Spinal cord (tissue), 10 donors: ENCODE results near the gene PRSS50. TPM values are rescaled to one million over a fixed set of nuclear protein-coding genes. Genes with fewer than 3 reads are reported as not detected.

ENCODE experiments used
- DNase-seq, 6 donors: peaks; one replicate each; pipeline versions ENCODE4 v3.0.0 to v3.0.0-alpha.2; 2013 to 2015; ENCODE audit warnings: low spot score in 6 of 6, low read depth in 4 of 6
- H3K27ac ChIP-seq: one replicate; pipeline ENCODE4 v1.5.1; 2013; ENCODE audit warnings: low read depth, low read length, control low read depth
- H3K27me3 ChIP-seq: one replicate; pipeline ENCODE4 v1.6.1; 2013; ENCODE audit warnings: low read length; ENCODE audit not compliant: control insufficient read depth, insufficient read depth
- H3K36me3 ChIP-seq: one replicate; pipeline ENCODE4 v1.6.1; 2013; ENCODE audit warnings: low read length; ENCODE audit not compliant: control insufficient read depth, insufficient read depth
- H3K4me1 ChIP-seq: one replicate; pipeline ENCODE4 v1.6.1; 2013; ENCODE audit warnings: low read length; ENCODE audit not compliant: control insufficient read depth, insufficient read depth
- H3K4me3 ChIP-seq: one replicate; pipeline ENCODE4 v1.5.1; 2013; ENCODE audit warnings: low read depth, low read length, control low read depth
- H3K9me3 ChIP-seq: one replicate; pipeline ENCODE4 v1.6.1; 2013; ENCODE audit warnings: low read length; ENCODE audit not compliant: control insufficient read depth, insufficient read depth
- WGBS: methylation state at CpG from one replicate; pipeline ENCODE4 v1.1.5; 2013; ENCODE audit warnings: missing lambda C conversion rate; ENCODE audit not compliant: insufficient coverage; 5-methylcytosine and 5-hydroxymethylcytosine counted together
- polyA plus RNA-seq, 2 donors: library from polyadenylated mRNA; unstranded; fragments of 120-200 nt; gene quantifications; one replicate each; pipeline ENCODE4 v1.2.1, GENCODE V29; 2013; ENCODE audit not compliant: insufficient read length in 2 of 2
- total RNA-seq, 2 donors: library from RNA; depleted of rRNA in 1 of 2; stranded (reverse); fragments of 120-200 nt in 1 of 2; fragments of >200 nt in 1 of 2; gene quantifications; one replicate each; pipeline versions ENCODE4 v1.2.3 to v1.2.4, GENCODE V29; 2013 to 2014
- donor health status: healthy.

PRSS50 gene
- total and polyA plus RNA-seq, 4 donors, result 0.33 to 0.59 (median 0.50) TPM; not detected in 1

DNA sequence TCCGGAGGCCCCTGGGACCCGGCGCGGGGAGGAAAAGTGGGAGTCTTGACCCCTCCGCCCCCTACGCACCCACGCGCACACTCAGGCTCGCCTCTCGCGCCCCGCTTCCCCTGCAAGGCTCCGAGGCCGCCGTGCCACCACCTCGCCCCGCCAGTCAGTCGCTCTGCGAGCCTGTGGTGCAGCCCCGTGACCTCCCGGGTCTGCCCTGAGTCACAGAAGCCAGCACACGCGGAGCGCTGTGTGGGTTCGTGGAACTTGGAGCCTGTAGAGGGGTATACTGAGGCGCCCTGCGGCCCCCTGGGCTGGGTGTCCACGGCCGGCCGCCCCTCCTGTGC lies 23.8 kb downstream of the PRSS50 start:
- WGBS, result 27% methylated on average over 25 of the region's 30 CpGs
- H3K36me3 ChIP-seq, result no peaks in the 10 kb centered on the region
- DNase-seq, result no peak
- H3K27ac ChIP-seq, result no peak overlapping the region
- peaks cover 51% of the 10 kb centered on the region for H3K4me1 ChIP-seq
- peaks cover 22% of the 10 kb centered on the region for H3K27me3 ChIP-seq
- H3K9me3 ChIP-seq, result no peaks in the 10 kb centered on the region
- H3K4me3 ChIP-seq, result peak overlapping the region; percentile 50

DNA sequence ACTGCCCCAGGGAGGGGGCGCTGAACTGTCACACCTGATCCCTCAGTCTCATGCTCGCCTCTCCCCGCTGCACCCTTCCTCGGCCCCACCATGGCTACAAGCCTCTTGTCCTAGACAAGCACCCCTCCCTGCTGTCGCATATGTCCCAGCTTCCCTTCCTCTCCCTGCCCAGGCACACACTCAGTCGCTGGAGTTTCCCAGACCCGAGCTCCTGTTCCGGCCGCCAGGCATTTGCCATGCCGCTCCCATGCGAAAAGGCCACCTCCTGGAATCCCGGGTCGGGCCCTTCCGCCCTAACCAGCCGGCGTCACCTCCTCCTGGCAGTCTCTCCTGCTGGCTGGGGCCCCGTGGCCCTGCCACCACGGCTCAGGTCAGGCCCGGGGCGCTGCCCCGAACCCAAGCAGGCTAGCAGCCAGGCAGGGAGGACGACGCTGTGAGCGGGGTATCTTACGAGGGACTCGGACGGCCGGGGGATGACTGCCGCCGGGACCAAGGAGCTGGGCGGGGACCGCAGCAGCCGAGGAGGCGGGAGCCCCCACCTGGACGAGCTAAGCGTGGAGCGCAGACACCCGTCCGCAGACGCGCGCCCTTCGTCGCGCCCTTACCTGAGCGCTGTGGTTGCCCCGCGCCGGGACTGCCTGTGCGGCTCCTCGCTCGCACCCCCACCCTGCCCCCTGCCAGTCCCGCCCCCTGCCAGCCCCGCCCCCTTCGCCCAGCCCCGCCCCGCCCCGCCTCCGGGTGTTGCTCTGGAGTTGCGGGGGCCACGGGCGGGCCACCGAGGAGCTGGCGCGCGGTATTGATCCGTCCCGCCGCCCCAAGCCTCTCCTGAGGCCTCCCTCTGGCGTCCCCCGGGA lies 24.4 kb downstream of the PRSS50 start, which contains the start of gene ALS2CL:
ALS2CL (minus strand) TSS at position 642 of the 854 bp plus-strand sequence. CDS start 4,239 bp downstream, outside the sequence.
- Histone ChIP-seq H3K27ac (no peak within 1 kb of the TSS), H3K4me3 (peak within 1 kb of the TSS; percentile 50), H3K4me1 (peaks cover 51% of the 10 kb centered on the region), H3K27me3 (peaks cover 22% of the 10 kb centered on the region), H3K9me3 (no peaks in the 10 kb centered on the region), H3K36me3 (no peaks in the 10 kb centered on the region)
- DNase-seq, result peak in 2 of 6 donors; percentile 43 to 61
- WGBS, result under 1% methylated on average over 63 of the region's 71 CpGs

DNA sequence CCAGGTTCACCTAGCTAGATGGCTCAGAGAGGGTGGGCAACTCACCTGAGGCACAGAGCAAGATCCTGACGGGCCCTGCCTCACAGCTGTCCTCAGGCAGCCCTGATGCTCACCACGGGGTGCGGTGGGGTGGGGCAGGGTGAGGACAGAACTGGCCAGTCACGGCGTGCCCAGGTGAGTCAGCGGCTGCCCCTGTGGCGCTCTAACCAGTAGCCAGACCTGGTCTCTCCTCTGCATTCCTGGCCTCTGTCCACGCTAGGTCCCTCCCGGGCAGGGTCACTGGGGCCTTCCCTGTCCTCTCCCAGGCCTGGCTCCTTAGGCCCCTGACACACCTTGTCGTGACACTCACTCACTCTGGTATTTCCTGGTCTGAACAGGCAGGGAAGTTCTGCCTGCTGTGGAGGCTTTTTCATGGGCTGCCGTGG lies 25.1 kb downstream of the PRSS50 start:
- peaks cover 51% of the 10 kb centered on the region for H3K4me1 ChIP-seq
- WGBS, result 55% methylated on average over 11 of the region's 11 CpGs
- no peak overlapping the region for H3K27ac ChIP-seq
- peaks cover 22% of the 10 kb centered on the region for H3K27me3 ChIP-seq
- DNase-seq, result no peak
- peak overlapping the region; percentile 50 for H3K4me3 ChIP-seq
- no peaks in the 10 kb centered on the region for H3K9me3 ChIP-seq
- peaks cover 4% of the 10 kb centered on the region for H3K36me3 ChIP-seq

DNA sequence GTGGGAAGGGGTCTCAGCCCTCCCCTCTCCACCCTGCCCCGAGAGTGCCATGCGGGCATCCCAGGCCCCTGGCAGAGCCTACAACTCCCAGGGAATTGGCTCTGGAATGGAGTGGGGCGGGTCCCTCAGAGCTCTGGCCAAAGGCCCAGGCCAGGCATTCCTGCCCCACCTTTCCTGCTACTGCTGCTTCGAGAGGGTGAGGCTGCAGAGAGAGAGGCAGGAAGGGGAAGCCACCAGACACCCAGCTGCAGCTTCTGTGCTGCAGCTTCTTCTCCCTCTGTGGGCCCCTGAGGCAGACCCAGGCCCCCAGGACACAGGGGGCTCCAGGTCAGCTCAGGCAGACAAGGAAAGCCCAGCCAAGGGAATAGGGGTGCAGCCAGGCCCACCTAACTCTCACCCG lies 26.9 kb downstream of the PRSS50 start:
- Histone ChIP-seq H3K9me3 (no peaks in the 10 kb centered on the region), H3K27ac (no peak overlapping the region), H3K36me3 (peaks cover 5% of the 10 kb centered on the region), H3K27me3 (peaks cover 22% of the 10 kb centered on the region), H3K4me3 (no peak overlapping the region), H3K4me1 (peaks cover 43% of the 10 kb centered on the region)
- peak in 1 of 6 donors; percentile 8 for DNase-seq
- WGBS, result 70% methylated on average over 5 of the region's 5 CpGs

DNA sequence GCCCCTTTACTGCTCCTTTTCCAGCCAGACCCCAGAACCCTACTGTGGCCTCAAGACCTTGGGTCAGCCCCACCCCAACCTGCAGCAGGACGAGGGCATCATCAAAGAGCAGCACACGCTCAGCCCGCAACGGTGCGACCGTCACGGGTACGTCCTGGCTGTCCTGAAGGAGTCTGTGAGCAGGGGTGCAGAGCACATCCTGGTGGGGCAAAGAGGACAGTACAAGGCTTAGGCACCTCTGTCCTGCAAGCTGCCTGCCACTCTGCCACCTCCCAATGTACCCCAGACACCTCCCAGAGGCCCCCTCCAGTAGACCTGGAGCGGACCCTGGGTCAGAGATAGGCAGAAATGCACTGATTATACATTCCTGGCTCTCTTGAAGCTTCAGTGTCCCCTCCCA lies 32.2 kb downstream of the PRSS50 start:
- Histone ChIP-seq H3K27me3 (no peaks in the 10 kb centered on the region), H3K9me3 (no peaks in the 10 kb centered on the region), H3K36me3 (peaks cover 15% of the 10 kb centered on the region), H3K27ac (no peak overlapping the region), H3K4me3 (no peak overlapping the region), H3K4me1 (peaks cover 2% of the 10 kb centered on the region)
- no peak for DNase-seq
- 83% methylated on average over 9 of the region's 9 CpGs for WGBS

DNA sequence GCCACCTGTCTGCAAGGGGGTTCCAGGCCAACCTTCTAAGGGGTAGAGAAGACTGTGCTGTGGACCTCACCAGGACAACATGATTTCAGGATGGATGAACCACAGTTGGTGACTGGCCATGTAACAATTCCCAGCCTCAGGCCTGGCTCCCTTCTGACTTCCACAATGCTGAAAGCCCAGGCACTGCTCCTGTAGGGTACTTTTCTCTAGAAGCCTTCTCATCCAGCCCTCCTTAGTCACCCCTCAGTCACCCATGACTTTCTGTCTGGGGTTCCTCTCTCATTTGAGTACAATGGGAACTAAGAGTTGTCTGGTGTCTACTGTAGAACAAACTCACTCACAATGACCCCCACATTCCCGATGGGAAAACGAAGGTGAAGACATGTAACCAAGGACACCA lies 32.8 kb downstream of the PRSS50 start:
- no peaks in the 10 kb centered on the region for H3K27me3 ChIP-seq
- H3K4me1 ChIP-seq, result no peaks in the 10 kb centered on the region
- no peak overlapping the region for H3K27ac ChIP-seq
- no peak for DNase-seq
- H3K9me3 ChIP-seq, result no peaks in the 10 kb centered on the region
- peaks cover 15% of the 10 kb centered on the region for H3K36me3 ChIP-seq
- WGBS, result 100% methylated on average over 2 of the region's 2 CpGs
- H3K4me3 ChIP-seq, result no peak overlapping the region

GRCh38 chr3:46682974-46683373 lies 34.7 kb downstream of the PRSS50 start:
- 91% methylated on average over 10 of the region's 11 CpGs for WGBS
- no peak for DNase-seq
- H3K4me3 ChIP-seq, result no peak overlapping the region
- H3K9me3 ChIP-seq, result no peaks in the 10 kb centered on the region
- no peaks in the 10 kb centered on the region for H3K27me3 ChIP-seq
- H3K4me1 ChIP-seq, result no peaks in the 10 kb centered on the region
- no peak overlapping the region for H3K27ac ChIP-seq
- H3K36me3 ChIP-seq, result peaks cover 15% of the 10 kb centered on the region

DNA sequence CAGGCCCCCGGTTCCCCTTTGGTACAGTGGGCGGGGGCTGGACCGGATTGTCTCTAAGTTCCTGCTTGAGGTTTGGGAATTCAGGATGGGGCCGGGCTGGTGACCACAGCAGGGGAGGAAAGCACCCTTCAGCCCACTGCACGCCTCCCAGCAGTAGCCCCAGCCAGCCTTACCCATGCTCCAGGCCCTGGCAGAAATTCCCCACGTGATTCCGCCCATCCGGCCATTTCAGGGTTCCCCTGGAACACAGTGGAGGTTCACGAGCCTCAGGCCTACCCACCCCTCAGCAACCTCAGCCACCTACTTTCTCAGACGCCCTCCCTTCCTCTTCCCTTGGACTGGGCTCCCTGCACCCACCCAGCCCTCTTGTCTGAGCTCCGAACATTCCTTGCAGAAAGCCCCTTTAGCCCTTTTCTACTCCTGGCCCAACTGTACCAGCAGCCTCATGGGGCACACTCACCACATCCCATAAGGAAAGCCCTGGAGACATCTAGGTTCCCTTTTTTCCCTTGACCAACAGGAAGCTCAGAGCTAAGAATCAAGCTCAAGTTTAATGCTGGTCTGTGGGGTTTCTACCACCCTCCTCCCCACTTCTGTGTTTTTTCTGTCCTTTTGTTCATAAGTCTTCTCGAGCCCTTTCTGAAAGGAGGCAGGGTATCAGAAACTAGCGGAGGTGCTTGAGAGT lies 35.7 kb downstream of the PRSS50 start:
- DNase-seq, result no peak
- WGBS, result 87% methylated on average over 12 of the region's 13 CpGs
- H3K27me3 ChIP-seq, result no peaks in the 10 kb centered on the region
- H3K36me3 ChIP-seq, result peaks cover 10% of the 10 kb centered on the region
- H3K27ac ChIP-seq, result no peak overlapping the region
- H3K4me3 ChIP-seq, result no peak overlapping the region
- H3K9me3 ChIP-seq, result no peaks in the 10 kb centered on the region
- peaks cover 5% of the 10 kb centered on the region for H3K4me1 ChIP-seq

- no peak overlapping the region for H3K4me3 ChIP-seq
- no peaks in the 10 kb centered on the region for H3K9me3 ChIP-seq
- peaks cover 7% of the 10 kb centered on the region for H3K4me1 ChIP-seq
- no peak overlapping the region for H3K27ac ChIP-seq
- no peaks in the 10 kb centered on the region for H3K27me3 ChIP-seq
- no peak for DNase-seq
- 90% methylated on average over 8 of the region's 10 CpGs for WGBS
- peaks cover 13% of the 10 kb centered on the region for H3K36me3 ChIP-seq
These were observed 36.3 kb downstream of the PRSS50 start for GRCh38 chr3:46681387-46681786.
